Spleen (tissue), 11 donors: ENCODE results near the gene CREB3L2. TPM values are rescaled to one million over a fixed set of nuclear protein-coding genes. Genes with fewer than 3 reads are reported as not detected.

Experiments
- DNase-seq: peaks from one replicate; pipeline ENCODE4 v3.0.0-alpha.2; 2020
- H3K27ac ChIP-seq, 8 donors: fragments of 200-600 bp; sonication (generic) in 7 of 8; 1 replicate in 4 of 8; 2 replicates in 4 of 8; pipeline versions ENCODE4 v1.5.0 to v1.8.0; 2016 to 2021; ENCODE audit warnings: inconsistent platforms in 4 of 8, mild to moderate bottlenecking in 4 of 8, moderate library complexity in 1 of 8
- H3K27me3 ChIP-seq, 7 donors: fragments of 200-600 bp; sonication (generic) in 6 of 7; replicated peaks in 1 of 7; 1 replicate in 4 of 7; 2 replicates in 3 of 7; pipeline versions ENCODE4 v1.5.0 to v1.8.0; 2016 to 2021; ENCODE audit warnings: inconsistent platforms in 3 of 7, mild to moderate bottlenecking in 1 of 7
- H3K36me3 ChIP-seq, 6 donors: fragments of 200-600 bp; sonication (generic) in 5 of 6; 1 replicate in 4 of 6; 2 replicates in 2 of 6; pipeline versions ENCODE4 v1.5.0 to v1.8.0; 2016 to 2021; ENCODE audit warnings: inconsistent platforms in 2 of 6
- H3K4me1 ChIP-seq, 6 donors: fragments of 200-600 bp; sonication (generic) in 5 of 6; 1 replicate in 3 of 6; 2 replicates in 3 of 6; pipeline versions ENCODE4 v1.5.0 to v1.8.0; 2016 to 2021; ENCODE audit warnings: inconsistent platforms in 3 of 6
- H3K4me3 ChIP-seq, 8 donors: fragments of 200-600 bp; sonication (generic) in 7 of 8; 1 replicate in 4 of 8; 2 replicates in 4 of 8; pipeline versions ENCODE4 v1.5.0 to v1.8.0; 2016 to 2021; ENCODE audit warnings: inconsistent platforms in 4 of 8, mild to moderate bottlenecking in 4 of 8, moderate library complexity in 2 of 8
- H3K9me3 ChIP-seq, 8 donors: fragments of 200-600 bp; sonication (generic) in 7 of 8; 1 replicate in 4 of 8; 2 replicates in 4 of 8; pipeline versions ENCODE4 v1.5.0 to v1.8.0; 2016 to 2021; ENCODE audit warnings: inconsistent platforms in 4 of 8
- POLR2A ChIP-seq, 3 donors: fragments of 450-650 bp; IDR thresholded peaks; one replicate each; pipeline ENCODE4 v1.5.1; 2017; ENCODE audit warnings: antibody characterized with exemption in 3 of 3, mild to moderate bottlenecking in 1 of 3
- POLR2AphosphoS5 ChIP-seq, 3 donors: sonication (generic); formaldehyde crosslinking; IDR thresholded peaks; one replicate each; pipeline ENCODE4 v1.5.1; 2017; ENCODE audit warnings: antibody characterized with exemption in 3 of 3
- WGBS, 5 donors: extraction: QIAGEN DNeasy Blood & Tissue Kit in 3 of 5; methylation state at CpG; one replicate each; pipeline versions ENCODE4 v1.1.5 to v1.1.7; 2013 to 2018; 5-methylcytosine and 5-hydroxymethylcytosine counted together
- intact Hi-C: fragments of 100-400 bp; cut with DNase I; formaldehyde crosslinking; loops from one replicate; pipeline ENCODE4 v1.15.0; 2023; ENCODE audit warnings: low total_unique reads
- polyA plus RNA-seq, 3 donors: library from polyadenylated mRNA; stranded (reverse); fragments of 200-250 nt; gene quantifications; one replicate each; pipeline ENCODE4 v1.2.1, GENCODE V29; 2013
- total RNA-seq, 7 donors: library from RNA; depleted of rRNA in 3 of 7; stranded (reverse); fragments of >200 nt in 3 of 7; fragmentation: NEBNext Ultra II Directional in 4 of 7; extraction: Animal tissue kit (Norgen Biotek cat#: 25700) in 4 of 7; gene quantifications; one replicate each; pipeline versions ENCODE4 v1.1.0 to v1.2.1, GENCODE V29; 2016 to 2021
- TF ChIP-seq, protein P1 (sequence below), 11 experiments: fragments of 200-600 bp in 7 of 11; fragments of 450-650 bp in 4 of 11; sonication (generic) in 4 of 11; IDR thresholded peaks in 8 of 11; conservative IDR thresholded peaks in 3 of 11; 1 replicate in 7 of 11; 2 replicates in 4 of 11; pipeline versions ENCODE4 v1.4.0 to v1.8.0; 2016 to 2021; ENCODE audit warnings: antibody characterized with exemption in 11 of 11, inconsistent platforms in 4 of 11, mild to moderate bottlenecking in 1 of 11
- donor health status: healthy with polysubstance abuse.
- donor health status: DM: no; HTN: no; CAD: no; lungs with moderate emphysema.
- donor health status: DM: no; HTN: no; CAD: no.
- donor health status: Bipolar disorder and iron deficiency.
- donor health status: healthy.
- donor health status: DM: no; HTN: no; CAD: no.
- donor health status: DM: yes; HTN: yes; CAD: no.

CREB3L2 gene
- total and polyA plus RNA-seq, 10 donors, result 3.5 to 68.4 (median 42.4) TPM

DNA sequence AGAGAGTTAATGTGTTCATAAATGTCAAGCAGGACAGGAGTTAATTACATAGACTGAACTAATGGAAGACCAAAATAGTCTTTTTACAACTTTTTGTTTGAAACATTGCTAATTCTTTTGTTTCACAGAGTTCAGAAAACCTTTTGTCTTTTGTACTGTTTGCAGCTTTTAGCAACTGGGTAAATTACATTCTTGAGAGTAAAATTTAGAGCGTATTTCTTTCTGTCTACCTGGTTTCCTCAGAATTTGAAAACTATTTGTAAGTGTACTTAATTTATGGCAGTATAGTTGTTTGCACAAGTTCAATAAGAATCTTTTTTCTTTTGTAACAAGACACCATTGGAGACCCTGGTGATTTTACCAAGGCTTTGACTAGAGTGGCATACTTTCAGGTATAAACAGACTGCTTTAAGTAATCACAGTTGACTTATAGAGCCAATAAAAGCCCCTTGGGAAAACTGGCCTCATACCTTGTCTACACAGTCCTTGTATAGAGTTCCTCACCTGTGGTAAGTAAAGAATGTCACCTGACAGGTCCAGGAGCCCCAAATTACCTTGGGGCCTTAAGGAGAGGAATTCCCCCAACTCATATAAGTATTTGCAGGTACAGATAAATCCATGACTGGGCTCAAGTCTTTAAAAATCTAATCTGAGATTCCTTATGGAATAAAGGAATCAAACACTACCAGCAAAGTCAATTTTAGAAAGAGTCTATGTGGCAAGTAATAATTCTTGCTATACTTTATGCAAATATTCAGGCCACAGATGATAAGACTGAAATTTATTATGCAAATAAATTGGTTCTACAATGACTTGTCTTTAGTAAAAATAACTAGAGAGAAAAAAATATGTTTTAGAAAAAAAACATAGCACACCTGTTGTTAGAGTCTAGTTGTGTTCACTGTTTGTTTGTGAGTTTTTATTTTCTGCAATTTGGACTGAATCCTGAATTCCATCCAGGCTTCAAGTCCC, 23.6 kb upstream of the CREB3L2 start:
- H3K36me3 ChIP-seq, result no peaks in the 10 kb centered on the region
- intact Hi-C loops, result no loop called here
- peaks cover 0 to 12% (median 4%) of the 10 kb centered on the region in 8 donors for H3K9me3 ChIP-seq
- no peak for DNase-seq
- H3K4me1 ChIP-seq, result peaks cover 0 to 24% (median 0%) of the 10 kb centered on the region in 6 donors
- no peak for TF ChIP-seq POLR2AphosphoS5 (IDR thresholded peaks at IDR 0.05)
- H3K27me3 ChIP-seq, result no peaks in the 10 kb centered on the region
- no peak overlapping the region for H3K4me3 ChIP-seq
- 92 to 100% (median 98%) methylated on average over 1 of the region's 1 CpG for whole genome bisulfite sequencing, 5 donors
- no peak overlapping the region for H3K27ac ChIP-seq

DNA sequence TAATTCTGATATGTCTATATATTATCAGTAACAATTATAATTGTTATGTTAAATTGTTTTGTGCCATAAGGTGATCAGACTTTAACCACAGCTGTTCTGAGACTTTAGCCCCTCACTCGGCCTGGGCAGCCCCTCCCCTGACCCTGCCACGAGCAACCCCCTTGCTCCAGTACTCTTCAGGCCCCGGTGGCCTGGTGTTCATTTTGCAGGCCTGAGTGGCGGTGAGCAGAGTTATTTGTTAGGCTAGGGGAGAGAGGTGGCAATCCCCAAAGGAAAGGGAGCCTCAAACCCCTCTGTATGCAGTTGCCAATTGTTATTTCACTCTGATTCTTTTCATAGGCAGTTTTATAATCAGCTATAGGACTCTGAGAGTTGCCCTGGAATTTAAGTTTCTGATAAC, 22.9 kb upstream of the CREB3L2 start:
- Histone ChIP-seq H3K4me1 (peaks cover 0 to 24% (median 0%) of the 10 kb centered on the region in 6 donors), H3K36me3 (no peaks in the 10 kb centered on the region), H3K27me3 (no peaks in the 10 kb centered on the region), H3K9me3 (peaks cover 0 to 12% (median 4%) of the 10 kb centered on the region in 8 donors), H3K27ac (peak overlapping the region in 2 of 8 donors; percentile 45 to 56), H3K4me3 (no peak overlapping the region)
- 83 to 95% (median 90%) methylated on average over 4 of the region's 4 CpGs for WGBS, 5 donors
- no peak for DNase-seq
- TF ChIP-seq, protein P1, sequence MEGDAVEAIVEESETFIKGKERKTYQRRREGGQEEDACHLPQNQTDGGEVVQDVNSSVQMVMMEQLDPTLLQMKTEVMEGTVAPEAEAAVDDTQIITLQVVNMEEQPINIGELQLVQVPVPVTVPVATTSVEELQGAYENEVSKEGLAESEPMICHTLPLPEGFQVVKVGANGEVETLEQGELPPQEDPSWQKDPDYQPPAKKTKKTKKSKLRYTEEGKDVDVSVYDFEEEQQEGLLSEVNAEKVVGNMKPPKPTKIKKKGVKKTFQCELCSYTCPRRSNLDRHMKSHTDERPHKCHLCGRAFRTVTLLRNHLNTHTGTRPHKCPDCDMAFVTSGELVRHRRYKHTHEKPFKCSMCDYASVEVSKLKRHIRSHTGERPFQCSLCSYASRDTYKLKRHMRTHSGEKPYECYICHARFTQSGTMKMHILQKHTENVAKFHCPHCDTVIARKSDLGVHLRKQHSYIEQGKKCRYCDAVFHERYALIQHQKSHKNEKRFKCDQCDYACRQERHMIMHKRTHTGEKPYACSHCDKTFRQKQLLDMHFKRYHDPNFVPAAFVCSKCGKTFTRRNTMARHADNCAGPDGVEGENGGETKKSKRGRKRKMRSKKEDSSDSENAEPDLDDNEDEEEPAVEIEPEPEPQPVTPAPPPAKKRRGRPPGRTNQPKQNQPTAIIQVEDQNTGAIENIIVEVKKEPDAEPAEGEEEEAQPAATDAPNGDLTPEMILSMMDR (IDR thresholded peaks at IDR 0.05 in 8 of 11, conservative IDR thresholded peaks at IDR 0.05 in 3 of 11), result no peak
- no peak for TF ChIP-seq POLR2AphosphoS5 (IDR thresholded peaks at IDR 0.05)
- no peak for TF ChIP-seq POLR2A (IDR thresholded peaks at IDR 0.05)
- intact Hi-C loops, result no loop called here

DNA sequence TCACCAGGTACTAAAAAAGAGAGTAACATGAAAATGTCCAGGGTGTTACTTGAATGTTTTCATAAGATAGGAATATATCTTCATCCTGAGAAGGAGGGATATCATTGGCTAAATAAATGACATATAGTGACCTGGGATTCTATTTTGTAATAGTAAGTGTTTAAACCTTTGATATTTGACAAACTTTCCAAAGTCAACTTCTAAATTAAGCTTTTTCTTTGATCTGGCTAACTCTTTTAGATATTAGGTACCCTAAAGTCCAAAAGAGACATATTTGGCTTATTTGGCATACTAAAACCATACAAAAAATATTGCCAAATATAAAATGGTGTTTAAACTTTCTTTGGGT, 22.4 kb upstream of the CREB3L2 start:
- TF ChIP-seq, protein P1 (IDR thresholded peaks at IDR 0.05 in 8 of 11, conservative IDR thresholded peaks at IDR 0.05 in 3 of 11), result no peak
- TF ChIP-seq POLR2AphosphoS5 (IDR thresholded peaks at IDR 0.05) (no peak), POLR2A (IDR thresholded peaks at IDR 0.05) (no peak)
- no peaks in the 10 kb centered on the region for H3K36me3 ChIP-seq
- peaks cover 0 to 12% (median 4%) of the 10 kb centered on the region in 8 donors for H3K9me3 ChIP-seq
- no peaks in the 10 kb centered on the region for H3K27me3 ChIP-seq
- peak overlapping the region in 7 of 8 donors; percentile 4 to 56 (median 21) for H3K27ac ChIP-seq
- intact Hi-C loops, result no loop called here
- H3K4me3 ChIP-seq, result no peak overlapping the region
- peaks cover 0 to 24% (median 0%) of the 10 kb centered on the region in 6 donors for H3K4me1 ChIP-seq
- DNase-seq, result no peak

DNA sequence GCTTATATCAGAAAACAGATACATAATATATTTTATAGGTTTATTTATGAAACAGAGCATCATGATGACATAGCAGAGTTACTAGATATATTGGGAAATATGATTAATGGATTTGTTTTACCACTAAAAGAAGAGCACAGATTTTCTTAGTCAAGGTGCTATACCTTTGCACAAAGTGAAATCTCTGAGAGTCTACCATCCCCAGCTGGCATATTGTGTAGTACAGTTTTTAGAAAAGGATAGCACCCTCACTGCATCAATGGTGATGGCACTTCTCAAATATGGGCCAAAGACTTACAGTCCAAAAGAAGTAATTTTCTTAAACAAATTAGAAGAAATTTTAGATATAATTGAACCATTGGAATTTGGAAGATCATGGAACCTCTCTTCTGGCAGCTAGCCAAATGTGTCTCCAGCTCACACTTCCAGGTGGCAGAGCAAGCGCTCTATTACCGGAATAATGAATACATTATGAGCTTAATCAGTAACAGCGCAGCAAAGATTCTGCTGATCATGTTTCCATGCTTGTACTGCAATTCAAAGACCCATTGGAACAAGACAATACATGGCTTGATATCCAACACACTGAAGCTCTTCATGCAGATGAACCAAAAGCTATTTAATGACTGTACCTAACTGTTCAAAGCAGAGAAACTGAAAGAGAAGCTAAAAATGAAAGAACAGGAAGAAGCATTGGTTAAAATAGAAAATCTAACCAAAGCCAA, 21.9 kb upstream of the CREB3L2 start:
- no peak for DNase-seq
- Histone ChIP-seq H3K27ac (peak overlapping the region in 4 of 8 donors; percentile 11 to 56 (median 33)), H3K27me3 (no peaks in the 10 kb centered on the region), H3K4me3 (no peak overlapping the region), H3K4me1 (peaks cover 0 to 19% (median 0%) of the 10 kb centered on the region in 6 donors), H3K9me3 (peaks cover 0 to 12% (median 4%) of the 10 kb centered on the region in 8 donors), H3K36me3 (no peaks in the 10 kb centered on the region)
- WGBS, 5 donors, result 93 to 100% (median 97%) methylated on average over 3 of the region's 3 CpGs
- intact Hi-C loops, result no loop called here
- no peak for TF ChIP-seq POLR2AphosphoS5 (IDR thresholded peaks at IDR 0.05)
- TF ChIP-seq, protein P1 (IDR thresholded peaks at IDR 0.05 in 8 of 11, conservative IDR thresholded peaks at IDR 0.05 in 3 of 11), result no peak
- TF ChIP-seq POLR2A (IDR thresholded peaks at IDR 0.05), result no peak
